Gastrocnemius medialis (tissue), 4 donors: ENCODE measurements around the gene COL6A1.

ENCODE experiments used
- POLR2A ChIP-seq, 2 donors: fragments of 450-650 bp; IDR thresholded peaks; one replicate each; pipeline ENCODE4 v1.6.1; 2017; ENCODE audit warnings: antibody characterized with exemption in 2 of 2, mild to moderate bottlenecking in 2 of 2, moderate library complexity in 2 of 2
- TF ChIP-seq, protein P1 (sequence below), 5 experiments: fragments of 450-650 bp in 3 of 5; fragments of 200-600 bp in 2 of 5; sonication (generic) in 2 of 5; IDR thresholded peaks in 4 of 5; conservative IDR thresholded peaks in 1 of 5; 1 replicate in 4 of 5; 2 replicates in 1 of 5; pipeline ENCODE4 v1.5.1; 2016 to 2019; ENCODE audit warnings: antibody characterized with exemption in 5 of 5, mild to moderate bottlenecking in 3 of 5, moderate library complexity in 3 of 5

DNA sequence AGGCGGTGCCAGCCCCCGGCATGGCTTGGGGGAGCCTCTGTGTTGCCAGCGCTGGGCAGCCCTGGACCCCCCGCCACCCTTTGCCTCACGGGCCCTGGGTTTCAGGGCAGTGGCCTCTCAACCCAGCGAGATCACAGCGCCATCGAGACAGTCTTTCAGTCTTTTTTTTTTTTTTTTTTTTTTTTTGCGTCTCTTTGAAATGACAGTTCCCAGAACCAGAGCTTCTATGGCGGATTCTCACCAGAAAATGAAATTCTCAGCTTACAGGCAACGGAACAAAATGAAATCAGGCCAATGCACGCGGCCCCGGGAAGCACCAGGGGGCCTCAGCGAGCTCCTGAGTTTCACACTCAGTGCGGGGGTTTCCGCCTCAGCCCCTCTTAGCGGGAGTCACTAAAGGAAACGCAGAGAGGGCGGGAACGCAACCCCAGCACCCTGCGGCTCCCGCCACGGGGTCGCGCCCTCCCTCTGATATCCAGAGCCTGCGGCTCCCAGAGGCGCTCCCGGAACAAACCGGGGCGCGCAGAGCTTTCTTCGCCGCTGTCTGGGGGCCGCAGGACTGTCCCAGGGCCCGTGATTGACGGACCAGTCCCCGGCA lies 8.0 kb upstream of the COL6A1 start:
- peak; percentile 7 to 28 for TF ChIP-seq POLR2A (IDR thresholded peaks at IDR 0.05)
- TF ChIP-seq, protein P1, sequence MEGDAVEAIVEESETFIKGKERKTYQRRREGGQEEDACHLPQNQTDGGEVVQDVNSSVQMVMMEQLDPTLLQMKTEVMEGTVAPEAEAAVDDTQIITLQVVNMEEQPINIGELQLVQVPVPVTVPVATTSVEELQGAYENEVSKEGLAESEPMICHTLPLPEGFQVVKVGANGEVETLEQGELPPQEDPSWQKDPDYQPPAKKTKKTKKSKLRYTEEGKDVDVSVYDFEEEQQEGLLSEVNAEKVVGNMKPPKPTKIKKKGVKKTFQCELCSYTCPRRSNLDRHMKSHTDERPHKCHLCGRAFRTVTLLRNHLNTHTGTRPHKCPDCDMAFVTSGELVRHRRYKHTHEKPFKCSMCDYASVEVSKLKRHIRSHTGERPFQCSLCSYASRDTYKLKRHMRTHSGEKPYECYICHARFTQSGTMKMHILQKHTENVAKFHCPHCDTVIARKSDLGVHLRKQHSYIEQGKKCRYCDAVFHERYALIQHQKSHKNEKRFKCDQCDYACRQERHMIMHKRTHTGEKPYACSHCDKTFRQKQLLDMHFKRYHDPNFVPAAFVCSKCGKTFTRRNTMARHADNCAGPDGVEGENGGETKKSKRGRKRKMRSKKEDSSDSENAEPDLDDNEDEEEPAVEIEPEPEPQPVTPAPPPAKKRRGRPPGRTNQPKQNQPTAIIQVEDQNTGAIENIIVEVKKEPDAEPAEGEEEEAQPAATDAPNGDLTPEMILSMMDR (IDR thresholded peaks at IDR 0.05 in 4 of 5, conservative IDR thresholded peaks at IDR 0.05 in 1 of 5), result peak; percentile 39 to 73 (median 53)
